Osteoblast (primary cell): Measurements from ENCODE around the gene CENPB. TPM values are rescaled to one million over a fixed set of nuclear protein-coding genes. Genes with fewer than 3 reads are reported as not detected.
A peak's percentile ranks its signal among the peaks of the same experiment; 100 is the strongest.

ENCODE experiments used
- DNase-seq: peaks from one replicate; pipeline ENCODE4 v3.0.0; 2011; ENCODE audit warnings: low spot score, mixed read lengths; ENCODE audit not compliant: insufficient read length; ENCODE audit errors: missing footprints
- H2AFZ ChIP-seq: 2 replicates; pipeline ENCODE4 v1.6.0; 2011; ENCODE audit warnings: mild to moderate bottlenecking, low read length
- H3K27ac ChIP-seq: 2 replicates; pipeline ENCODE4 v1.5.1; 2011; ENCODE audit warnings: mild to moderate bottlenecking, low read depth, low read length, moderate library complexity
- H3K27me3 ChIP-seq: 2 replicates; pipeline ENCODE4 v1.6.0; 2012; ENCODE audit warnings: mild to moderate bottlenecking, control low read depth, inconsistent platforms, low read length, moderate library complexity; ENCODE audit not compliant: insufficient read depth
- H3K36me3 ChIP-seq: 2 replicates; pipeline ENCODE4 v1.5.1; 2011; ENCODE audit warnings: mild to moderate bottlenecking, low read length, control low read depth, moderate library complexity; ENCODE audit not compliant: insufficient read depth
- H3K4me1 ChIP-seq: 2 replicates; pipeline ENCODE4 v1.5.1; 2011; ENCODE audit warnings: mild to moderate bottlenecking, low read length, control low read depth, moderate library complexity; ENCODE audit not compliant: insufficient read depth
- H3K4me2 ChIP-seq: 2 replicates; pipeline ENCODE4 v1.6.0; 2011; ENCODE audit warnings: mild to moderate bottlenecking, low read length; ENCODE audit not compliant: insufficient read depth
- H3K4me3 ChIP-seq: fragments of 200-600 bp; sonication (generic); 3 replicates; pipeline ENCODE4 v1.5.1; 2012; ENCODE audit warnings: mild to moderate bottlenecking, low read length, inconsistent platforms; ENCODE audit not compliant: insufficient read depth
- H3K79me2 ChIP-seq: 2 replicates; pipeline ENCODE4 v1.6.0; 2012; ENCODE audit warnings: mild to moderate bottlenecking, low read length, control low read depth, inconsistent platforms; ENCODE audit not compliant: insufficient read depth
- H3K9me3 ChIP-seq: 2 replicates; pipeline ENCODE4 v1.5.1; 2011; ENCODE audit warnings: low read depth, low read length, control low read depth
- H4K20me1 ChIP-seq: 2 replicates; pipeline ENCODE4 v1.6.0; 2012; ENCODE audit warnings: mild to moderate bottlenecking, low read length, control low read depth; ENCODE audit not compliant: insufficient read depth
- total RNA-seq: library from RNA; depleted of rRNA; stranded (reverse); fragments of >200 nt; gene quantifications from 2 replicates; pipeline ENCODE4 v1.2.3, GENCODE V29; 2012
- TF ChIP-seq, protein P1 (sequence below): IDR thresholded peaks from 2 replicates; pipeline ENCODE4 v1.5.1; 2011; ENCODE audit warnings: mild to moderate bottlenecking, low read depth, low read length, moderate library complexity; ENCODE audit errors: extremely low read depth

CENPB gene
- total RNA-seq, 1 donor, result 95.5 TPM

DNA sequence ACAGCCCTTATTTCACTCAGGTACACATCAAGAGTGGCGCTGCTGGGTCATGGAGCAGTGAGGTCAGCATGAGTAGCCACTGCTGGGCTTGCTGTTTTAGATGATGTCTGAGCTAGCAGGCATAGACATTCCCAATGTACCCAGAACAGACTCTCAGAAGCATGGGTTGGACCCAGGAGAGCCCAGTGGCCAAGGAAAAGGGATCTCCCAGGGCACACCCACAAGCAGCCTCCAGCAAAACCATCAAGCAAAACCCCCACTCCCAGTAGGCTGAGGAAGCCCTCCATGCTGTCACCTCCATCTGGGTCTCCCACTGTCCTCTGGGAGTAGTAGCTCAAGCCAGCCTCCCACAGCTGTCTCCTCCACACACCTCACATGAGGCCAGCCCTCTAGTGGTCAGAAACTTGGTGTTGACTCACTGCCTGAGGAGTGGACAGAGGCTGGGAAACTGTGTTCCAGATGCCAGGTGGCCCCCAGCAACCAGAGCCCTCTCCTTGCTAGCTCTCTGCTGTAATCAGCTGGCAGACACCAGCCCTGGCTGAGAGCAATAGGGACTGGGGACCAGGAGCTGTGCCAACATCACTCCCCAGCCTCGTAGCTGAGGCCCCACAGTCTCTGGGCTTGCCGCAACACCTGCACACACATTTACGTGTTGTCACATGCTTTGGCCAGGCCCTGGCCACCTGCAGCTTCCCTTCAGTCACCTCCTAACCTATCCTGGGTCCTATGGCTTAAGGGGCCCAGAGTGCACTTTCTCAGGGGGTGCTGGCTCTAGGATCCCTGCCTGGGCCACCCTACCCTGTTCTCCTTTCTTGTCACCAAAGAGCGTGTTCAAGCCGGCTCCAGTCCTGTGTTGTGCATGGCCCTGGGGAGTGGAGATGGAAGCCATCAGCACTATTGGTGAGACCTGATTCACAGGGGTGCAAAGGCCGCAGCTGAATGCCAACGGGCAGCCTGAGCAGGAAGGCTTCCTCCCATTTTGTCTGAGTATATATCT lies 31.9 kb upstream of the CENPB start:
- Histone ChIP-seq H4K20me1 (no peaks in the 10 kb centered on the region), H3K79me2 (peaks cover 17% of the 10 kb centered on the region), H3K36me3 (peaks cover 12% of the 10 kb centered on the region), H3K4me1 (peaks cover 18% of the 10 kb centered on the region), H3K4me3 (no peak overlapping the region), H3K4me2 (no peak overlapping the region), H3K9me3 (no peaks in the 10 kb centered on the region), H3K27me3 (no peaks in the 10 kb centered on the region), H3K27ac (peak overlapping the region; percentile 31), H2AFZ (peak overlapping the region; percentile 21)
- peak; percentile 95 for DNase-seq
- TF ChIP-seq, protein P1, sequence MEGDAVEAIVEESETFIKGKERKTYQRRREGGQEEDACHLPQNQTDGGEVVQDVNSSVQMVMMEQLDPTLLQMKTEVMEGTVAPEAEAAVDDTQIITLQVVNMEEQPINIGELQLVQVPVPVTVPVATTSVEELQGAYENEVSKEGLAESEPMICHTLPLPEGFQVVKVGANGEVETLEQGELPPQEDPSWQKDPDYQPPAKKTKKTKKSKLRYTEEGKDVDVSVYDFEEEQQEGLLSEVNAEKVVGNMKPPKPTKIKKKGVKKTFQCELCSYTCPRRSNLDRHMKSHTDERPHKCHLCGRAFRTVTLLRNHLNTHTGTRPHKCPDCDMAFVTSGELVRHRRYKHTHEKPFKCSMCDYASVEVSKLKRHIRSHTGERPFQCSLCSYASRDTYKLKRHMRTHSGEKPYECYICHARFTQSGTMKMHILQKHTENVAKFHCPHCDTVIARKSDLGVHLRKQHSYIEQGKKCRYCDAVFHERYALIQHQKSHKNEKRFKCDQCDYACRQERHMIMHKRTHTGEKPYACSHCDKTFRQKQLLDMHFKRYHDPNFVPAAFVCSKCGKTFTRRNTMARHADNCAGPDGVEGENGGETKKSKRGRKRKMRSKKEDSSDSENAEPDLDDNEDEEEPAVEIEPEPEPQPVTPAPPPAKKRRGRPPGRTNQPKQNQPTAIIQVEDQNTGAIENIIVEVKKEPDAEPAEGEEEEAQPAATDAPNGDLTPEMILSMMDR, result peak; percentile 85

DNA sequence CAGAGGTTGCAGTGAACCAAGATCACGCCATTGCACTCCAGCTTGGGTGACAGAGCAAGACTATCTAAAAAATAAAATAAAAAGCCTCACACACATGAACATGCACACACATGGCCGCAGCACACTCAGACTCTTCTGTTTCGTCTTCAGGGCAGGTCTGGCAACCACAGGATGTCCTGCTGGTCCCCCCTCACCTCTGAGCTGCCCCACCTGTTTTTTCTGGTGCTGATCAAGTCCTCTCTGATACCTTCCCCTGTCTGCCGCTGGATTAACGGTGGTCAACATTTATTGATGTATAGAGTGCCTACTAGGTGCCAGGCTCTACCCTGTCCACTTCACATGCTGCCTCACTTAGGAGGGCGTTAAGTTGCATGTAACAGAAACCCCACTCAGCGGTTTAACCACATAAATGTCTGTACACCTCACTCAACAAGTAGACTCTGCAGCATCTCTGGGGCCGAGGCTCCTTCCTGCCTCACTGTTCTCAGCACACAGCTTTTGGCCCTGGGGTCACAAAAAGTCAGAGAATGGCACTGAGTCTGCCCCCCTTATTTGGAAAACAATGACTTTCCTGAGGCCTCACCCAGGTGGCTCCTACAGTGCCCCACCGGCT lies 29.3 kb upstream of the CENPB start:
- no peaks in the 10 kb centered on the region for H3K36me3 ChIP-seq
- peaks cover 24% of the 10 kb centered on the region for H3K4me1 ChIP-seq
- no peak overlapping the region for H3K4me2 ChIP-seq
- DNase-seq, result peak; percentile 21
- no peaks in the 10 kb centered on the region for H4K20me1 ChIP-seq
- H2AFZ ChIP-seq, result no peak overlapping the region
- TF ChIP-seq, protein P1, result no peak
- no peak overlapping the region for H3K4me3 ChIP-seq
- peaks cover under 1% of the 10 kb centered on the region for H3K79me2 ChIP-seq
- no peak overlapping the region for H3K27ac ChIP-seq
- no peaks in the 10 kb centered on the region for H3K27me3 ChIP-seq
- no peaks in the 10 kb centered on the region for H3K9me3 ChIP-seq

DNA sequence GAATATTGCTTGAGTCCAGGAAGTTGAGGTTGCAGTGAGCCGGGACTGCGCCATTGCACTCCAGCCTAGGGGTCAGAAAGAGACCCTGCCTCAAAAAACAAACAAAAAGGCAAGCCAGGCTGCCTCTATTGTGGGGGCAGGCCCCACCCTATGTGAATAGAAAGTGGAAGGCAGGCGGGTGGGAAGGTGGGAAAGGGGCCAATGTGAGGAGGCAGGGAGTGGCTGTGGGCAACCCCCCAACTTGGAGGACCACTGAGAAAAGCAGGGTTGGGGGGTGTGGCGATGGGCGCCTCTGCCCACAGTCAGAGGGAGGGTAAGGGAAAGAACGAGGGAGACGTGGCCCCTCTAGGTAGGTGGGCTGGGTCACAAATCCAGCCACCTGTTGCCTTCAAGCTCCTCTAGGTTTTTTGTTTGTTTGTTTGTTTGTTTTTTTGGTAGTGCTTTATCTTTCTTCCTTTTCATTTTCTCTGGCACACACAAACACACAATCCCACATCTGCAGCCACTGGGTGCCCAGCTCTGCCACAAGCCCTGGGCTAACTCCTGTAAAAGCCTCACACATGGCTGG lies 28.5 kb upstream of the CENPB start:
- H3K27ac ChIP-seq, result no peak overlapping the region
- peaks cover 4% of the 10 kb centered on the region for H3K79me2 ChIP-seq
- no peak overlapping the region for H3K4me3 ChIP-seq
- no peaks in the 10 kb centered on the region for H3K9me3 ChIP-seq
- H4K20me1 ChIP-seq, result no peaks in the 10 kb centered on the region
- peak; percentile 14 for DNase-seq
- no peak overlapping the region for H3K4me2 ChIP-seq
- no peak overlapping the region for H2AFZ ChIP-seq
- no peaks in the 10 kb centered on the region for H3K36me3 ChIP-seq
- TF ChIP-seq, protein P1, result no peak
- H3K27me3 ChIP-seq, result no peaks in the 10 kb centered on the region
- H3K4me1 ChIP-seq, result peaks cover 32% of the 10 kb centered on the region
